K562 (cell line): ENCODE results near the gene NPAS3. TPM values are rescaled to one million over a fixed set of nuclear protein-coding genes. Genes with fewer than 3 reads are reported as not detected.

Experiments used
- ATAC-seq: fragments of 200-7000 bp; cut with Tn5 transposase; 3 replicates; pipeline ENCODE4 v1.9.1; 2020; ENCODE audit warnings: moderate library complexity
- BruUV-seq: library from RNA; stranded (reverse); fragments of 400-500 nt; replicated peaks from 2 replicates; lab custom pipeline; 2021; lab: Mats Ljungman, UMichigan
- CTCF ChIA-PET: fragments of 300-600 bp; formaldehyde crosslinking; extraction: SDS; loops from one replicate; lab custom pipeline; 2021; ENCODE audit warnings: low intra/inter-chr PET ratio; lab: Yijun Ruan, JAX
- POLR2A ChIA-PET: fragments of 300-600, 350-650 bp; sonication (Branson Sonifier 250); formaldehyde crosslinking; extraction: SDS; loops from one replicate; lab custom pipeline; 2021; ENCODE audit warnings: antibody characterized with exemption, inconsistent platforms; lab: Yijun Ruan, JAX
- DNase-seq, 4 experiments: peaks; one replicate each; pipeline versions ENCODE4 v3.0.0 to v3.0.0-alpha.2; 2011 to 2018; ENCODE audit warnings: low spot score in 3 of 4, mixed read lengths in 3 of 4; ENCODE audit errors: extremely low read depth in 1 of 4
- FAIRE-seq: peaks from 2 replicates; lab custom pipeline; 2011; peaks lifted over from hg19 to GRCh38; lab: Jason Lieb, UNC
- H2AFZ ChIP-seq: 2 replicates; pipeline ENCODE4 v1.6.0; 2011; ENCODE audit warnings: low read depth, low read length, control low read depth, inconsistent platforms
- H3K27ac ChIP-seq: fragments of 200-600 bp; 3 replicates; pipeline ENCODE4 v1.8.0; 2011; ENCODE audit warnings: low read depth, mild to moderate bottlenecking, control low read depth, inconsistent platforms, low read length, moderate library complexity, mixed read lengths; ENCODE audit errors: extremely low read depth
- H3K27me3 ChIP-seq, 2 experiments: fragments of 300-600 bp in 1 of 2; 2 replicates in 1 of 2; 3 replicates in 1 of 2; pipeline versions ENCODE4 v1.6.0 to v1.8.0; 2011; ENCODE audit warnings: inconsistent platforms in 2 of 2, low read length in 2 of 2, mild to moderate bottlenecking in 1 of 2, mixed read lengths in 1 of 2, moderate library complexity in 1 of 2; ENCODE audit not compliant: control insufficient read depth in 2 of 2, insufficient read depth in 2 of 2
- H3K36me3 ChIP-seq: fragments of 300-600 bp; 3 replicates; pipeline ENCODE4 v1.8.0; 2011; ENCODE audit warnings: mild to moderate bottlenecking, low read length, inconsistent platforms; ENCODE audit not compliant: control insufficient read depth, insufficient read depth
- H3K4me1 ChIP-seq, 2 experiments: fragments of 200-600 bp in 1 of 2; replicated peaks in 1 of 2; 2 replicates in 1 of 2; 3 replicates in 1 of 2; pipeline versions ENCODE4 v1.5.1 to v1.8.0; 2011; ENCODE audit warnings: inconsistent platforms in 2 of 2, low read length in 2 of 2, mild to moderate bottlenecking in 1 of 2, mixed read lengths in 1 of 2, moderate library complexity in 1 of 2; ENCODE audit not compliant: control insufficient read depth in 2 of 2, insufficient read depth in 2 of 2
- H3K4me2 ChIP-seq: 2 replicates; pipeline ENCODE4 v1.6.1; 2011; ENCODE audit warnings: low read length, control low read depth, inconsistent platforms, mixed read lengths; ENCODE audit not compliant: insufficient read depth
- H3K4me3 ChIP-seq: fragments of 200-600 bp; sonication (generic), shearing (Covaris generic); 2 replicates; pipeline ENCODE4 v1.5.1; 2016; ENCODE audit warnings: control low read depth, inconsistent platforms
- H3K79me2 ChIP-seq: fragments of 200-600 bp; 3 replicates; pipeline ENCODE4 v1.8.0; 2011; ENCODE audit warnings: low read length, inconsistent platforms; ENCODE audit not compliant: control insufficient read depth, insufficient read depth
- H3K9ac ChIP-seq, 2 experiments: 2 replicates each; pipeline versions ENCODE4 v1.6.0 to v1.6.1; 2011; ENCODE audit warnings: low read depth in 2 of 2, low read length in 2 of 2, control low read depth in 1 of 2, inconsistent platforms in 1 of 2, mild to moderate bottlenecking in 1 of 2, mixed read lengths in 1 of 2; ENCODE audit not compliant: insufficient read depth in 1 of 2
- H3K9me1 ChIP-seq: one replicate; pipeline ENCODE4 v1.6.0; 2011; ENCODE audit warnings: inconsistent platforms, mild to moderate bottlenecking, low read length, moderate library complexity; ENCODE audit not compliant: control insufficient read depth, insufficient read depth
- H3K9me3 ChIP-seq: replicated peaks from 2 replicates; pipeline ENCODE4 v1.5.1; 2011; ENCODE audit warnings: low read depth, low read length, inconsistent platforms; ENCODE audit not compliant: control insufficient read depth, insufficient read depth
- H4K20me1 ChIP-seq: replicated peaks from 2 replicates; pipeline ENCODE4 v1.6.1; 2011; ENCODE audit warnings: low read length, inconsistent platforms, mixed read lengths; ENCODE audit not compliant: control insufficient read depth, insufficient read depth
- ADNP ChIP-seq: fragments of 200-800 bp; sonication (Bioruptor generic); IDR thresholded peaks from 2 replicates; pipeline ENCODE4 v1.6.1; 2016; ENCODE audit warnings: missing genetic modification characterization, missing compliant biosample characterization
- CREB1 ChIP-seq, 2 experiments: sonication (generic) in 1 of 2; formaldehyde crosslinking in 1 of 2; IDR thresholded peaks; 2 replicates each; pipeline versions ENCODE4 v1.6.1 to v1.8.0; 2012 to 2022; ENCODE audit warnings: inconsistent platforms in 1 of 2, mild to moderate bottlenecking in 1 of 2, missing genetic modification reagents in 1 of 2, moderate library complexity in 1 of 2
- FOSL1 ChIP-seq: fragments of 200-800 bp; sonication (Bioruptor generic); conservative IDR thresholded peaks from 2 replicates; pipeline ENCODE4 v1.6.1; 2016; ENCODE audit warnings: missing genetic modification characterization, missing compliant biosample characterization
- HNRNPH1 ChIP-seq: fragments of 200-400 bp; formaldehyde crosslinking; optimal IDR thresholded peaks from 2 replicates; pipeline ENCODE3; 2017; ENCODE audit warnings: low read depth, mild to moderate bottlenecking, low read length, moderate library complexity
- SMAD2 ChIP-seq: fragments of 150-350 bp; IDR thresholded peaks from 2 replicates; pipeline ENCODE4 v1.6.1; 2014; ENCODE audit warnings: low read depth, mild to moderate bottlenecking, low read length
- SP1 ChIP-seq: sonication (generic); formaldehyde crosslinking; IDR thresholded peaks from 2 replicates; pipeline ENCODE4 v1.8.1; 2022; ENCODE audit warnings: mild to moderate bottlenecking, missing genetic modification reagents
- ZBTB1 ChIP-seq: sonication (generic); formaldehyde crosslinking; IDR thresholded peaks from 2 replicates; pipeline ENCODE4 v1.8.1; 2023; ENCODE audit warnings: missing genetic modification reagents, low read depth, mild to moderate bottlenecking, borderline replicate concordance
- ZKSCAN8 ChIP-seq: fragments of 200-800 bp; sonication (Bioruptor generic); IDR thresholded peaks from 2 replicates; pipeline ENCODE4 v1.6.1; 2016; ENCODE audit warnings: missing genetic modification characterization, missing compliant biosample characterization
- ZNF644 ChIP-seq: fragments of 200-800 bp; sonication (Bioruptor generic); IDR thresholded peaks from 2 replicates; pipeline ENCODE4 v1.6.1; 2016; ENCODE audit warnings: low read depth, missing genetic modification characterization, missing compliant biosample characterization
- WGBS: fragments of 100-300 bp; shearing (Covaris generic); methylation state at CpG from one replicate; pipeline ENCODE4 v1.1.6; 2016; ENCODE audit warnings: low coverage, mixed read lengths; ENCODE audit not compliant: insufficient coverage; ENCODE audit errors: missing lambda C conversion rate; 5-methylcytosine and 5-hydroxymethylcytosine counted together
- in situ Hi-C: fragments of 300-500 bp; cut with MboI; formaldehyde crosslinking; loops from 4 replicates; pipeline ENCODE4 v1.15.0; 2018; ENCODE audit warnings: inconsistent platforms, mixed read lengths
- intact Hi-C: fragments of 100-400 bp; cut with micrococcal nuclease; formaldehyde crosslinking; loops from 2 replicates; pipeline ENCODE4 v1.14.2; 2022
- polyA plus RNA-seq, 8 experiments: library from polyadenylated mRNA; depleted of rRNA in 4 of 8; stranded (reverse) in 5 of 8; unstranded in 3 of 8; fragments of >200 nt; fragmentation: Nextera tagmentation in 2 of 8; fragmentation: Illumina TruSeq in 1 of 8; extraction: Ambion mirVana in 2 of 8; extraction: Trizol in 1 of 8; gene quantifications; 2 replicates each; pipeline versions ENCODE4 v1.2.1 to v1.2.3, GENCODE V29; 2011 to 2014; ENCODE audit warnings: inconsistent platforms in 1 of 8, missing spikeins in 1 of 8
- total RNA-seq, 7 experiments: library from RNA; depleted of rRNA in 6 of 7; stranded (reverse); fragments of >200 nt in 6 of 7; fragmentation: Illumina TruSeq in 2 of 7; extraction: Trizol in 2 of 7; gene quantifications; 2 replicates each; pipeline versions ENCODE4 v1.2.1 to v1.2.3, GENCODE V29; 2011 to 2021; ENCODE audit warnings: low replicate concordance in 1 of 7
- TF ChIP-seq, protein P1 (sequence below): fragments of 450-650 bp; IDR thresholded peaks from 2 replicates; pipeline ENCODE4 v1.6.1; 2014; ENCODE audit warnings: low read depth, mild to moderate bottlenecking, moderate library complexity, borderline replicate concordance

Gene NPAS3
- total and polyA plus RNA-seq, 9 of the 15 experiments (the other 6 are each of a cell fraction or from before 2014, with no cell fraction given): 0.04 TPM; not detected in 8

DNA sequence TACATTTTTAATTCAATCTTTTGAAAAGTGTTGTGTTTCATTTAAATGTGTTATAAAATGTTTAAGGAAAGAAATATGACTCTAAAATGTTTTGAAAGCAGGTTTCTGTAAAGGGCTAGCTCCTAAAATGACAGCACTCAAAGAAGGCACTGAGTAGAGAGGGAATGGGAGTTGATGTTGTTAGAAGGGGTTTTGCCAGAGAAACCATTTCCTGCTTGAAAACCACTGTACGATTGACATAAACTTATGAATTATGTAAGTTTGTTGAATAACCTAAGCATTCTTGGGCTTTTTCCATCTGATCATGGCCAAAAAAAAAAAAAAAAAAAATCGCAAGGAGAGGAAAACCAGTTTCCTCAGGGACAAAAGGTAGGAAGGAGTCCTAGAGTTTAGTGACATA is 778.2 kb downstream of the NPAS3 start (continued):
- no peak for TF ChIP-seq ADNP (tag)
- no peak for TF ChIP-seq SP1
- TF ChIP-seq ZBTB1 (CRISPR knock-in tag): no peak
- no peak for TF ChIP-seq ZKSCAN8 (CRISPR knock-in tag)
- no peak for TF ChIP-seq FOSL1 (tag)
- TF ChIP-seq, protein P1, sequence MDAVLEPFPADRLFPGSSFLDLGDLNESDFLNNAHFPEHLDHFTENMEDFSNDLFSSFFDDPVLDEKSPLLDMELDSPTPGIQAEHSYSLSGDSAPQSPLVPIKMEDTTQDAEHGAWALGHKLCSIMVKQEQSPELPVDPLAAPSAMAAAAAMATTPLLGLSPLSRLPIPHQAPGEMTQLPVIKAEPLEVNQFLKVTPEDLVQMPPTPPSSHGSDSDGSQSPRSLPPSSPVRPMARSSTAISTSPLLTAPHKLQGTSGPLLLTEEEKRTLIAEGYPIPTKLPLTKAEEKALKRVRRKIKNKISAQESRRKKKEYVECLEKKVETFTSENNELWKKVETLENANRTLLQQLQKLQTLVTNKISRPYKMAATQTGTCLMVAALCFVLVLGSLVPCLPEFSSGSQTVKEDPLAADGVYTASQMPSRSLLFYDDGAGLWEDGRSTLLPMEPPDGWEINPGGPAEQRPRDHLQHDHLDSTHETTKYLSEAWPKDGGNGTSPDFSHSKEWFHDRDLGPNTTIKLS: no peak
- TF ChIP-seq SMAD2: no peak
- TF ChIP-seq CREB1 (IDR thresholded peaks at IDR 0.05): no peak
- no peak for TF ChIP-seq CREB1 (CRISPR knock-in tag; IDR thresholded peaks at IDR 0.05)

DNA sequence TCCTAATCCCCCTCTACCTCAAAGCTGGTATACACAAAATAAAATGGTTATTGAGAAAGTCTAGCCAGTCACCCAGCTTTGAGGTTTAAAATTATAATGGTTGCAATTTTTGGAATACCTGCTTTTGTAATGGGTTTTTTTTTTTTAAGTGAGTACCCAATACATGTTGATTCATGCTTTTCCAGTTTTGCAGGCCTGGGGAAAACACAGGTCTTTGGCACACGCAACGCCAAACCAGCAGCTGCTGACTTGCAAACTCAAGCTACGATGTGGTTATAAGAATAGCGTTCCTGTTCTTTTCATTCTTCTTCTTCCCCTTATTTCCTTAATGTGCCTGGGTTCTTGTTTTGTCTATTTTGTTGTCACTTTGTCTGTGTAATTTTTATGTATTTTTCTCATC is 779.2 kb downstream of the NPAS3 start:
- no TSS peak for BruUV-seq
- H3K27me3 ChIP-seq: peaks cover 2 to 5% of the 10 kb centered on the region in 2 experiments; a peak in 2 of 5 replicates
- H3K79me2 ChIP-seq: no peaks in the 10 kb centered on the region
- no peak overlapping the region for H3K4me2 ChIP-seq
- H3K4me3 ChIP-seq: no peak overlapping the region
- no peaks in the 10 kb centered on the region for H3K9me1 ChIP-seq
- no peak overlapping the region for H3K9ac ChIP-seq
- POLR2A ChIA-PET: interaction anchor here (0.6 to 0.7 kb wide), 2 partner anchors 394 to 652 kb away, joined by 3 read pairs; no protein-coding TSS in a partner anchor
- FAIRE-seq: no peak
- no peaks in the 10 kb centered on the region for H4K20me1 ChIP-seq
- WGBS: 0% methylated on average over 4 of the region's 4 CpGs
- H3K36me3 ChIP-seq: no peaks in the 10 kb centered on the region
- ATAC-seq: no peak
- in situ Hi-C loops (no loop called here), intact Hi-C loops (no loop called here)
- H3K27ac ChIP-seq: no peak overlapping the region
- no peak for DNase-seq
- no peaks in the 10 kb centered on the region; the same call in 1 of the 2 replicates for H3K9me3 ChIP-seq
- H3K4me1 ChIP-seq: no peaks in the 10 kb centered on the region
- no peak overlapping the region for H2AFZ ChIP-seq
- CTCF ChIA-PET: no interaction called here
- TF ChIP-seq ZNF644 (tag) (no peak), HNRNPH1 (no peak)
- TF ChIP-seq, all 486 proteins: peak for 0
